Hematopoietic multipotent progenitor cell treated with erythropoietin and hydrocortisone succinate and interleukin-3 and kit ligand, for 15 days (in vitro differentiated cells): ENCODE data around the gene CARD9.
"Not testable (repeated sequence)": the region's sequence is repeated elsewhere in the genome, so short reads cannot be mapped to it uniquely, and the experiment has no call there.

Source experiments
- DNase-seq: peaks from one replicate; pipeline ENCODE4 v3.0.0-alpha.2; 2015; ENCODE audit warnings: low spot score

CARD9 gene

GRCh38 chr9:136363949-136364748 is 9.3 kb downstream of the CARD9 start:
- no peak for DNase-seq

- DNase-seq = peak; percentile 95
These were observed 10.1 kb downstream of the CARD9 start, which contains the start of gene DNLZ for GRCh38 chr9:136363106-136363948. Gene DNLZ, minus strand, starts transcription at chr9:136363744. Its CDS starts 30 bp downstream, at chr9:136363714.

- DNase-seq = peak; percentile 15
These were observed 11.1 kb downstream of the CARD9 start for GRCh38 chr9:136362450-136362784.

- no peak for DNase-seq
These were observed 11.6 kb downstream of the CARD9 start for GRCh38 chr9:136361754-136362449.

- no peak for DNase-seq
These were observed 12.3 kb downstream of the CARD9 start for GRCh38 chr9:136361047-136361753.

GRCh38 chr9:136359774-136360718 is 13.4 kb downstream of the CARD9 start:
- DNase-seq = no peak

- DNase-seq = no peak
These were observed 14.6 kb downstream of the CARD9 start for GRCh38 chr9:136358888-136359287.

GRCh38 chr9:136358016-136358415 is 15.5 kb downstream of the CARD9 start:
- no peak for DNase-seq

- DNase-seq = no peak
These were observed 16.2 kb downstream of the CARD9 start for GRCh38 chr9:136357202-136357725.

GRCh38 chr9:136355616-136356557 is 17.6 kb downstream of the CARD9 start:
- no peak for DNase-seq

GRCh38 chr9:136354592-136355085 is 18.8 kb downstream of the CARD9 start:
- DNase-seq = no peak

GRCh38 chr9:136353757-136354488 is 19.5 kb downstream of the CARD9 start:
- DNase-seq = no peak

GRCh38 chr9:136353088-136353487 is 20.4 kb downstream of the CARD9 start:
- DNase-seq = no peak

- no peak for DNase-seq
These were observed 20.8 kb downstream of the CARD9 start for GRCh38 chr9:136352682-136353081.

- not testable (repeated sequence) for DNase-seq
These were observed 21.6 kb downstream of the CARD9 start for GRCh38 chr9:136351868-136352267.

- no peak for DNase-seq
These were observed 22.1 kb downstream of the CARD9 start for GRCh38 chr9:136351252-136351800.

GRCh38 chr9:136349546-136349945 is 23.9 kb downstream of the CARD9 start:
- no peak for DNase-seq

- DNase-seq = no peak
These were observed 24.8 kb downstream of the CARD9 start for GRCh38 chr9:136348691-136349090.
